ENCODE measurements around the gene SALL4. TPM values are rescaled to one million over a fixed set of nuclear protein-coding genes. Genes with fewer than 3 reads are reported as not detected.

Gene SALL4
- total RNA-seq, 1 donor from 2014 or later = 32.5 TPM

DNA sequence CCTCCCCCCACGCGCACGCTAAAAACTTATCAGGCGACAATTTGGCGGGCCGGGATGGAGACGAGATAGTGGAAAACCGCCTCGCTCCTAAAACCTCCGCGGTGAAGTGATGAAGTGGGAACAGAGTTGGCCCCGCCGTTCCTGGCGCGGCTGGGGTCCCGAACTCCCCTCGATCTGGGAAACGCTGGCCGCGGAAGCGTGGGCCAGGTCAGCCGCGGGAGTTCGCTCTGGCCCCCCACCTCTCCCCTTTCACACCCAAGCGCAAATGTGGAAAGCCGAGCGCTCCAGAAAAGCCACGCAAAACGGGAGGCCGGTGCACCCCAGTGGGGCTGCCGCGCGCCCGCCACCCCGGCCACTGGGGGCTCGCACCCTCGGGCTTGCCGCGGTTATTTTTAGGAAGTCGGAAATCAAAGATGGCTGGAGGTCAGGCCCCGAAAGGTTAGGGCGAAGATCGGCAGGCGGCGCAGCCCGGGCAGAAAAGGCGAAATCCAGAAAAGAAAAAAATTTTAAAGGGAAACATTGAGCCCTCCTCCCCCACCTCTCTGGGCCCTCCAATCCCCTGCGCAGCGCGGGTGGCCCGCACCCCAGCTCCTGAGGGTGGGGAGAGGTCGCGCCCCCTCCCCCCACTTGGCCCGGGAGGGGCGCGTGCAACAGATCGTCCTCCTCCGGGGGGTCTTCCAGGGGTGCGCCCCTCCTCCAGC is 1.0 kb downstream of the SALL4 start:
- DNase-seq (ENCODE audit: extremely low spot score, unreplicated experiment) = no peak
- TF ChIP-seq, protein P1, sequence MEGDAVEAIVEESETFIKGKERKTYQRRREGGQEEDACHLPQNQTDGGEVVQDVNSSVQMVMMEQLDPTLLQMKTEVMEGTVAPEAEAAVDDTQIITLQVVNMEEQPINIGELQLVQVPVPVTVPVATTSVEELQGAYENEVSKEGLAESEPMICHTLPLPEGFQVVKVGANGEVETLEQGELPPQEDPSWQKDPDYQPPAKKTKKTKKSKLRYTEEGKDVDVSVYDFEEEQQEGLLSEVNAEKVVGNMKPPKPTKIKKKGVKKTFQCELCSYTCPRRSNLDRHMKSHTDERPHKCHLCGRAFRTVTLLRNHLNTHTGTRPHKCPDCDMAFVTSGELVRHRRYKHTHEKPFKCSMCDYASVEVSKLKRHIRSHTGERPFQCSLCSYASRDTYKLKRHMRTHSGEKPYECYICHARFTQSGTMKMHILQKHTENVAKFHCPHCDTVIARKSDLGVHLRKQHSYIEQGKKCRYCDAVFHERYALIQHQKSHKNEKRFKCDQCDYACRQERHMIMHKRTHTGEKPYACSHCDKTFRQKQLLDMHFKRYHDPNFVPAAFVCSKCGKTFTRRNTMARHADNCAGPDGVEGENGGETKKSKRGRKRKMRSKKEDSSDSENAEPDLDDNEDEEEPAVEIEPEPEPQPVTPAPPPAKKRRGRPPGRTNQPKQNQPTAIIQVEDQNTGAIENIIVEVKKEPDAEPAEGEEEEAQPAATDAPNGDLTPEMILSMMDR (conservative IDR thresholded peaks at IDR 0.05) = peak; percentile 42
- Mint-ChIP-seq H3K4me3 (peak overlapping the region; percentile 97), H3K9me3 (no peaks in the 10 kb centered on the region), H3K36me3 (no peaks in the 10 kb centered on the region), H3K27ac (peak overlapping the region; percentile 82), H3K4me1 (ENCODE audit: unreplicated experiment) (peaks cover 48% of the 10 kb centered on the region), H3K27me3 (peaks cover 5% of the 10 kb centered on the region)

- Mint-ChIP-seq H3K4me1 (ENCODE audit: unreplicated experiment) (peaks cover 51% of the 10 kb centered on the region), H3K9me3 (no peaks in the 10 kb centered on the region), H3K4me3 (peak overlapping the region; percentile 97), H3K27ac (peak overlapping the region; percentile 82), H3K36me3 (no peaks in the 10 kb centered on the region), H3K27me3 (peaks cover 5% of the 10 kb centered on the region)
- no peak for DNase-seq (ENCODE audit: extremely low spot score, unreplicated experiment)
- TF ChIP-seq, protein P1 (conservative IDR thresholded peaks at IDR 0.05) = no peak
These were observed 1.5 kb downstream of the SALL4 start for GRCh38 chr20:51800872-51801121.

GRCh38 chr20:51800060-51800871 is 2.1 kb downstream of the SALL4 start:
- peak overlapping the region; percentile 82 for H3K27ac Mint-ChIP-seq
- TF ChIP-seq, protein P1 (conservative IDR thresholded peaks at IDR 0.05) = peak; percentile 100
- H3K36me3 Mint-ChIP-seq = no peaks in the 10 kb centered on the region
- peaks cover 51% of the 10 kb centered on the region for H3K4me1 Mint-ChIP-seq (ENCODE audit: unreplicated experiment)
- DNase-seq (ENCODE audit: extremely low spot score, unreplicated experiment) = peak; percentile 95
- H3K9me3 Mint-ChIP-seq = no peaks in the 10 kb centered on the region
- H3K27me3 Mint-ChIP-seq = peaks cover 5% of the 10 kb centered on the region
- H3K4me3 Mint-ChIP-seq = peak overlapping the region; percentile 97

- TF ChIP-seq, protein P1 (conservative IDR thresholded peaks at IDR 0.05) = no peak
- no peak for DNase-seq (ENCODE audit: extremely low spot score, unreplicated experiment)
- H3K27ac Mint-ChIP-seq = peak overlapping the region; percentile 82
- H3K27me3 Mint-ChIP-seq = peaks cover 5% of the 10 kb centered on the region
- peak overlapping the region; percentile 97 for H3K4me3 Mint-ChIP-seq
- H3K9me3 Mint-ChIP-seq = no peaks in the 10 kb centered on the region
- H3K36me3 Mint-ChIP-seq = no peaks in the 10 kb centered on the region
- H3K4me1 Mint-ChIP-seq (ENCODE audit: unreplicated experiment) = peaks cover 48% of the 10 kb centered on the region
These were observed 2.9 kb downstream of the SALL4 start for GRCh38 chr20:51799401-51799860.

GRCh38 chr20:51797357-51798025 is 4.8 kb downstream of the SALL4 start:
- DNase-seq (ENCODE audit: extremely low spot score, unreplicated experiment) = no peak
- Mint-ChIP-seq H3K36me3 (no peaks in the 10 kb centered on the region), H3K4me1 (ENCODE audit: unreplicated experiment) (peaks cover 49% of the 10 kb centered on the region), H3K27ac (peak overlapping the region; percentile 79), H3K27me3 (peaks cover 3% of the 10 kb centered on the region), H3K9me3 (no peaks in the 10 kb centered on the region), H3K4me3 (peak overlapping the region; percentile 84)
- TF ChIP-seq, protein P1 (conservative IDR thresholded peaks at IDR 0.05) = no peak
